Mammary epithelial cell (primary cell): ENCODE results near the gene ATP2B2.

Experiments
- EZH2 ChIP-seq: IDR thresholded peaks from 2 replicates; pipeline ENCODE4 v1.6.1; 2012; ENCODE audit warnings: low read length, inconsistent platforms, borderline replicate concordance
- TF ChIP-seq, protein P1 (sequence below), 2 donors: IDR thresholded peaks in 1 of 2; conservative IDR thresholded peaks in 1 of 2; 2 replicates each; pipeline ENCODE4 v1.5.1; 2011 to 2012; ENCODE audit warnings: inconsistent platforms in 2 of 2, low read length in 2 of 2, mild to moderate bottlenecking in 2 of 2, control low read depth in 1 of 2, low read depth in 1 of 2; ENCODE audit not compliant: insufficient read depth in 1 of 2; ENCODE audit errors: extremely low read depth in 1 of 2

DNA sequence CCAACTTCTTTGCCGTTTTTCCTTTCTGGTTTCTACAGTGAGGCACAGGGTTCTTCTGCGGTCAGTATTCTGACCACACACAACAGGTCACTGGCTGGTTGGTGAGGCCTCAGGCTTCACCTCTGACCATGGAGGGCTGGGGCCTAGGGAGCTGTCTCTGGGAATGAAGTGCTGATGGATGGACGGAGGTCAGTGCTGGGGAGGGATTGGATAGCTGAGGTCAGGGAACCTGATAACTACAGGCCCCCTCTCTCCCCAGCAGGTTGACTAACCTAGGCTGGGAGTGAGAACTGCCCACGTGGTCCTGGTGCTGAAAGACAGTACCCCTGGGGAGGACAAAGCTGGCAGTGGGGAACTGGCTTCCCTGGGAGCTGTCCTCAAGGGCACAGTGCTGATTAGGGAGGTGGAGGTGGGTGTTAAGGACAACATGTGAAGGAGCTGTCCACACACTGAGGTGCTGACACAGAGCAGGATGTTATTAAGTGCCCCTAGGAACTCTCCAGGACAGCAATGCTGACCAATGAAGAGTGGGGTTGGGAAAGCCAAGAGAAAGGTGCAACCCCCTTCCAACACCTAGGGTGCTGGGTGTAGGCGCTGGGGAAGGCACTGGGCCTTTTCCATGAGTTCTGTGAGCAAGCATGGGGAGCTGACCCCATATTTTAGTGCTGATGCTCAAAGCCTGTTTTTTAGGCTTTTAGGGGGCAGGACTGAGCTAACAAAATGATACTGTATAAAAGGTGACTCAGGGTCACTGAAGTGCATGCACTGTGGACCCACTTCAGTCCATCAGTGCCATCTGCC is 45.2 kb downstream of the ATP2B2 start:
- TF ChIP-seq, protein P1, sequence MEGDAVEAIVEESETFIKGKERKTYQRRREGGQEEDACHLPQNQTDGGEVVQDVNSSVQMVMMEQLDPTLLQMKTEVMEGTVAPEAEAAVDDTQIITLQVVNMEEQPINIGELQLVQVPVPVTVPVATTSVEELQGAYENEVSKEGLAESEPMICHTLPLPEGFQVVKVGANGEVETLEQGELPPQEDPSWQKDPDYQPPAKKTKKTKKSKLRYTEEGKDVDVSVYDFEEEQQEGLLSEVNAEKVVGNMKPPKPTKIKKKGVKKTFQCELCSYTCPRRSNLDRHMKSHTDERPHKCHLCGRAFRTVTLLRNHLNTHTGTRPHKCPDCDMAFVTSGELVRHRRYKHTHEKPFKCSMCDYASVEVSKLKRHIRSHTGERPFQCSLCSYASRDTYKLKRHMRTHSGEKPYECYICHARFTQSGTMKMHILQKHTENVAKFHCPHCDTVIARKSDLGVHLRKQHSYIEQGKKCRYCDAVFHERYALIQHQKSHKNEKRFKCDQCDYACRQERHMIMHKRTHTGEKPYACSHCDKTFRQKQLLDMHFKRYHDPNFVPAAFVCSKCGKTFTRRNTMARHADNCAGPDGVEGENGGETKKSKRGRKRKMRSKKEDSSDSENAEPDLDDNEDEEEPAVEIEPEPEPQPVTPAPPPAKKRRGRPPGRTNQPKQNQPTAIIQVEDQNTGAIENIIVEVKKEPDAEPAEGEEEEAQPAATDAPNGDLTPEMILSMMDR (conservative IDR thresholded peaks at IDR 0.05 in 1 of 2, IDR thresholded peaks at IDR 0.05 in 1 of 2; ENCODE audit: extremely low read depth in 1 of 2, insufficient read depth in 1 of 2, low read depth in 1 of 2, low read length in 2 of 2): no peak
- TF ChIP-seq EZH2: no peak
